Vagina (tissue), 2 donors: Measurements from ENCODE around the gene C10orf71. TPM values are rescaled to one million over a fixed set of nuclear protein-coding genes. Genes with fewer than 3 reads are reported as not detected.

Experiments
- DNase-seq, 2 donors: peaks; one replicate each; pipeline ENCODE4 v3.0.0-alpha.2; 2017; ENCODE audit errors: extremely low spot score in 2 of 2
- H3K27ac ChIP-seq: fragments of 200-600 bp; sonication (generic); one replicate; pipeline ENCODE4 v1.5.1; 2019
- H3K27me3 ChIP-seq: fragments of 200-600 bp; sonication (generic); one replicate; pipeline ENCODE4 v1.5.1; 2019
- H3K36me3 ChIP-seq, 2 donors: fragments of 200-600 bp; sonication (generic); one replicate each; pipeline ENCODE4 v1.5.1; 2017 to 2019
- H3K4me1 ChIP-seq: fragments of 200-600 bp; sonication (generic); one replicate; pipeline ENCODE4 v1.5.1; 2019
- H3K4me3 ChIP-seq, 2 donors: fragments of 200-600 bp; sonication (generic); 1 replicate in 1 of 2; 2 replicates in 1 of 2; pipeline ENCODE4 v1.5.1; 2016 to 2019
- H3K9me3 ChIP-seq: fragments of 200-600 bp; sonication (generic); one replicate; pipeline ENCODE4 v1.5.1; 2019
- CTCF ChIP-seq, 3 experiments: fragments of 450-650 bp in 2 of 3; fragments of 200-600 bp in 1 of 3; sonication (generic) in 1 of 3; IDR thresholded peaks; one replicate each; pipeline ENCODE4 v1.5.1; 2017 to 2019; ENCODE audit warnings: antibody characterized with exemption in 3 of 3, mild to moderate bottlenecking in 2 of 3, moderate library complexity in 2 of 3
- POLR2A ChIP-seq, 2 donors: fragments of 450-650 bp; IDR thresholded peaks; one replicate each; pipeline ENCODE4 v1.6.1; 2017; ENCODE audit warnings: antibody characterized with exemption in 2 of 2, mild to moderate bottlenecking in 2 of 2, moderate library complexity in 2 of 2
- POLR2AphosphoS5 ChIP-seq, 2 donors: sonication (generic); formaldehyde crosslinking; IDR thresholded peaks; one replicate each; pipeline ENCODE4 v1.9.0; 2017; ENCODE audit warnings: antibody characterized with exemption in 2 of 2, mild to moderate bottlenecking in 2 of 2, low read depth in 1 of 2; ENCODE audit not compliant: insufficient read depth in 1 of 2
- intact Hi-C: fragments of 100-400 bp; cut with DNase I; formaldehyde crosslinking; loops from one replicate; pipeline ENCODE4 v1.15.1; 2023
- total RNA-seq: library from RNA; depleted of rRNA; stranded (reverse); fragments of >200 nt; gene quantifications from one replicate; pipeline ENCODE4 v1.2.3, GENCODE V29; 2016

The C10orf71 gene
- total RNA-seq, 1 donor from 2014 or later: not detected

- peak; percentile 34 to 58 for DNase-seq
- H3K36me3 ChIP-seq: no peaks in the 10 kb centered on the region
- no peak overlapping the region for H3K4me3 ChIP-seq
- no peaks in the 10 kb centered on the region for H3K27me3 ChIP-seq
- H3K9me3 ChIP-seq: no peaks in the 10 kb centered on the region
- intact Hi-C loops: no loop called here
- TF ChIP-seq POLR2AphosphoS5 (IDR thresholded peaks at IDR 0.05; ENCODE audit: insufficient read depth in 1 of 2, low read depth in 1 of 2) (no peak), POLR2A (IDR thresholded peaks at IDR 0.05) (no peak), CTCF (IDR thresholded peaks at IDR 0.05) (no peak)
- no peak overlapping the region for H3K27ac ChIP-seq
- H3K4me1 ChIP-seq: no peaks in the 10 kb centered on the region
Observed at GRCh38 chr10:49369216-49370162, 70.5 kb downstream of the C10orf71 start.

GRCh38 chr10:49370326-49371100 is 71.5 kb downstream of the C10orf71 start:
- H3K4me1 ChIP-seq: no peaks in the 10 kb centered on the region
- H3K27ac ChIP-seq: no peak overlapping the region
- H3K4me3 ChIP-seq: no peak overlapping the region
- no peaks in the 10 kb centered on the region for H3K27me3 ChIP-seq
- peak; percentile 62 to 64 for DNase-seq
- intact Hi-C loops: no loop called here
- no peak for TF ChIP-seq POLR2A (IDR thresholded peaks at IDR 0.05)
- no peak for TF ChIP-seq CTCF (IDR thresholded peaks at IDR 0.05)
- no peak for TF ChIP-seq POLR2AphosphoS5 (IDR thresholded peaks at IDR 0.05; ENCODE audit: insufficient read depth in 1 of 2, low read depth in 1 of 2)
- H3K36me3 ChIP-seq: no peaks in the 10 kb centered on the region
- no peaks in the 10 kb centered on the region for H3K9me3 ChIP-seq

- Histone ChIP-seq H3K27ac (no peak overlapping the region), H3K4me3 (no peak overlapping the region), H3K9me3 (no peaks in the 10 kb centered on the region), H3K36me3 (no peaks in the 10 kb centered on the region), H3K4me1 (no peaks in the 10 kb centered on the region), H3K27me3 (no peaks in the 10 kb centered on the region)
- TF ChIP-seq POLR2A (IDR thresholded peaks at IDR 0.05): no peak
- TF ChIP-seq POLR2AphosphoS5 (IDR thresholded peaks at IDR 0.05; ENCODE audit: insufficient read depth in 1 of 2, low read depth in 1 of 2): no peak
- no peak for TF ChIP-seq CTCF (IDR thresholded peaks at IDR 0.05)
- DNase-seq: no peak
- intact Hi-C loops: no loop called here
Observed at GRCh38 chr10:49371967-49372366, 73.0 kb downstream of the C10orf71 start.

GRCh38 chr10:49373361-49373760 is 74.4 kb downstream of the C10orf71 start:
- no peak for TF ChIP-seq POLR2A (IDR thresholded peaks at IDR 0.05)
- no peak for DNase-seq
- Histone ChIP-seq H3K27ac (no peak overlapping the region), H3K4me3 (no peak overlapping the region), H3K27me3 (no peaks in the 10 kb centered on the region), H3K4me1 (no peaks in the 10 kb centered on the region), H3K36me3 (no peaks in the 10 kb centered on the region), H3K9me3 (no peaks in the 10 kb centered on the region)
- intact Hi-C loops: no loop called here

GRCh38 chr10:49374740-49375139 is 75.8 kb downstream of the C10orf71 start:
- H3K9me3 ChIP-seq: no peaks in the 10 kb centered on the region
- H3K4me1 ChIP-seq: no peaks in the 10 kb centered on the region
- no peak for DNase-seq
- H3K27me3 ChIP-seq: no peaks in the 10 kb centered on the region
- H3K4me3 ChIP-seq: no peak overlapping the region
- intact Hi-C loops: no loop called here
- no peaks in the 10 kb centered on the region for H3K36me3 ChIP-seq
- H3K27ac ChIP-seq: no peak overlapping the region
- TF ChIP-seq POLR2A (IDR thresholded peaks at IDR 0.05) (no peak), POLR2AphosphoS5 (IDR thresholded peaks at IDR 0.05; ENCODE audit: insufficient read depth in 1 of 2, low read depth in 1 of 2) (no peak), CTCF (IDR thresholded peaks at IDR 0.05) (no peak)
